C4-2B (cell line): ENCODE results near the gene SLC2A8.

Experiments used
- H3K27ac ChIP-seq: fragments of 450-650 bp; 2 replicates; pipeline ENCODE4 v1.5.1; 2017
- ZFX ChIP-seq: fragments of 450-650 bp; IDR thresholded peaks from 2 replicates; pipeline ENCODE4 v1.6.1; 2017
- TF ChIP-seq, protein P1 (sequence below): fragments of 450-650 bp; conservative IDR thresholded peaks from 2 replicates; pipeline ENCODE4 v1.5.1; 2017; ENCODE audit warnings: mild to moderate bottlenecking

Gene SLC2A8

GRCh38 chr9:127452691-127453090 is 55.7 kb downstream of the SLC2A8 start:
- H3K27ac ChIP-seq = peak overlapping the region; percentile 96
- TF ChIP-seq ZFX = no peak
- TF ChIP-seq, protein P1, sequence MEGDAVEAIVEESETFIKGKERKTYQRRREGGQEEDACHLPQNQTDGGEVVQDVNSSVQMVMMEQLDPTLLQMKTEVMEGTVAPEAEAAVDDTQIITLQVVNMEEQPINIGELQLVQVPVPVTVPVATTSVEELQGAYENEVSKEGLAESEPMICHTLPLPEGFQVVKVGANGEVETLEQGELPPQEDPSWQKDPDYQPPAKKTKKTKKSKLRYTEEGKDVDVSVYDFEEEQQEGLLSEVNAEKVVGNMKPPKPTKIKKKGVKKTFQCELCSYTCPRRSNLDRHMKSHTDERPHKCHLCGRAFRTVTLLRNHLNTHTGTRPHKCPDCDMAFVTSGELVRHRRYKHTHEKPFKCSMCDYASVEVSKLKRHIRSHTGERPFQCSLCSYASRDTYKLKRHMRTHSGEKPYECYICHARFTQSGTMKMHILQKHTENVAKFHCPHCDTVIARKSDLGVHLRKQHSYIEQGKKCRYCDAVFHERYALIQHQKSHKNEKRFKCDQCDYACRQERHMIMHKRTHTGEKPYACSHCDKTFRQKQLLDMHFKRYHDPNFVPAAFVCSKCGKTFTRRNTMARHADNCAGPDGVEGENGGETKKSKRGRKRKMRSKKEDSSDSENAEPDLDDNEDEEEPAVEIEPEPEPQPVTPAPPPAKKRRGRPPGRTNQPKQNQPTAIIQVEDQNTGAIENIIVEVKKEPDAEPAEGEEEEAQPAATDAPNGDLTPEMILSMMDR = no peak; the same call in 1 of the 2 replicates

DNA sequence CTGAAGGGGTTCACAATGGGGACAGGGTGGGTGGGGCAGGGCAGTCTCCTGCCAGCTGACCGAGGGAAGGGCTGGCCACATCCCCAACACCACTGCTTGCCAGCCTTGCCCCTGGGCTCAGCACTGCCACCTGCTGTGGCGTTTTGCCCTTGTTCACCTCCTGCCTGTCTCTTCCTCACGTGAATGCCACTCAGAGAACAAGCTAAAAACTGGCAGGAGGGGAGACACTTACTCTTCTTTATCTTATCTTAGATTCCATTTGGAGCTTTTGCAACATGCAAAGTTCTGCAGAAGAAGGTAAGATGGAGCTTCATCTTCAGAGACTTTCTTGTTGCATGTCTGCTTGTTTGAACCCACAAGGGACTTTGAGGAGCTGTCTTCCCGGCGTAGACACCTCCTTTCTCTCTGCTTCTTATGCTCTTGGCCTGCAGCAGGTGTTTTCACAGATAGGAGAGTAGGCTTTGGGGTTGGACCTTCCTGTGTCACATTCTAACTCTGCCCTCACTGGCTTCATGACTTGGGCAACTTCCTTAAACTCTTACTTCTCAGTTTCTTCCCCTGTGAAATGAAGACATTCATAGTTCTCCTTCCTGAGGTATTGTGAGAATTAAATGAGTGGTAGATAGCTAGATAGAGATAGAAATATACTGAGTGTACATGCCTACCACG is 58.5 kb downstream of the SLC2A8 start:
- no peak for TF ChIP-seq ZFX
- TF ChIP-seq, protein P1 = no peak; the same call in 1 of the 2 replicates
- no peak overlapping the region for H3K27ac ChIP-seq

GRCh38 chr9:127457191-127457878 is 60.4 kb downstream of the SLC2A8 start:
- no peak for TF ChIP-seq ZFX
- TF ChIP-seq, protein P1 = no peak

More at GRCh38 chr9:127457191-127457878, 60.4 kb downstream of the SLC2A8 start:
- no peak overlapping the region for H3K27ac ChIP-seq
